ENCODE data around the gene SPPL3. TPM values are rescaled to one million over a fixed set of nuclear protein-coding genes. Genes with fewer than 3 reads are reported as not detected.

SPPL3 gene
- polyA plus RNA-seq, 2 donors, result 16.7 to 29.3 TPM

DNA sequence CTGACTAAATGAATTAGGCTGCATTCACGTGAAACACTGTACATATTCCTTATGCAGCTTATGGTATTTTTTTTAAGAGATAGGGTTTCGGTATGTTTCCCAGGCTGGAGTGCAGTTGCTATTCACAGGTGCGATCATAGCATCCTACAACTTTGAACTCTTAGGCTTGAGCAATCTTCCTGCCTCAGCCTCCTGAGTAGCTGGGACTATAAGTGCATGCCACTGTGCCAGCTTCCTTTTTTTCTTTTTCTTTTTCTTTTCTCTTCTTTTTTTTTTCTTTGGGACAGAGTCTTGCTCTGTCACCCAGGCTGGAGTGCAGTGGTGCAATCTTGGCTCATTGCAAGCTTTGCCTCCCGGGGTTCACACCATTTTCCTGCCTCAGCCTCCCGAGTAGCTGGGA, 35.8 kb upstream of the SPPL3 start:
- Histone ChIP-seq H3K4me3 (ENCODE audit: low read depth in 1 of 2, low read length in 2 of 2) (no peak overlapping the region), H3K27ac (ENCODE audit: low read depth in 2 of 2, low read length in 1 of 2) (no peak overlapping the region), H3K36me3 (ENCODE audit: control insufficient read depth in 2 of 2, insufficient read depth in 2 of 2, low read length in 1 of 2) (no peaks in the 10 kb centered on the region), H3K4me1 (ENCODE audit: control insufficient read depth in 2 of 2, insufficient read depth in 2 of 2, low read length in 1 of 2) (no peaks in the 10 kb centered on the region), H3K9me3 (ENCODE audit: control insufficient read depth in 2 of 2, insufficient read depth in 1 of 2, low read depth in 1 of 2, low read length in 1 of 2) (no peaks in the 10 kb centered on the region), H3K27me3 (ENCODE audit: control insufficient read depth in 1 of 2, insufficient read depth in 2 of 2, low read length in 2 of 2) (no peaks in the 10 kb centered on the region)
- 62 to 72% methylated on average over 5 of the region's 5 CpGs for WGBS, 2 donors

DNA sequence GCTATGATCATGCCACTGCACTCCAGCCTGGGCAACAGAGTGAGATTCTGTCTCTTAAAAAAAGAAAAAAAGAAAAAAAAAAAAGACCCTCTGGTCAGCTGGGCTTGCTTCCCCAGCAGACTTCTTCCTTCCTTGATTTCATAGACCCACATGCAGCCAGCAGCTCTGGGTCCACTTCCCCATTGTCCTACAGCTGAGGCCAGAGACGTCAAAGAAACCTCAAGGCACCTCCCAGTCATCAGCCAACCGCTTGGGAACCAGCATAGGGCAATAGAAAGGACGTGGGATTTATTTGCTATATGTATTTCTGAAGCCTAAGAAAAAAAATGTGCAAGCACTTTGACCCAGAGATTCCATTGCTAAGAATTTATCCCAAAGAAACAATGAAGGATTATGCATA, 35.4 kb upstream of the SPPL3 start:
- Histone ChIP-seq H3K36me3 (ENCODE audit: control insufficient read depth in 2 of 2, insufficient read depth in 2 of 2, low read length in 1 of 2) (no peaks in the 10 kb centered on the region), H3K27ac (ENCODE audit: low read depth in 2 of 2, low read length in 1 of 2) (no peak overlapping the region)
- WGBS, 2 donors, result 42 to 43% methylated on average over 3 of the region's 3 CpGs

DNA sequence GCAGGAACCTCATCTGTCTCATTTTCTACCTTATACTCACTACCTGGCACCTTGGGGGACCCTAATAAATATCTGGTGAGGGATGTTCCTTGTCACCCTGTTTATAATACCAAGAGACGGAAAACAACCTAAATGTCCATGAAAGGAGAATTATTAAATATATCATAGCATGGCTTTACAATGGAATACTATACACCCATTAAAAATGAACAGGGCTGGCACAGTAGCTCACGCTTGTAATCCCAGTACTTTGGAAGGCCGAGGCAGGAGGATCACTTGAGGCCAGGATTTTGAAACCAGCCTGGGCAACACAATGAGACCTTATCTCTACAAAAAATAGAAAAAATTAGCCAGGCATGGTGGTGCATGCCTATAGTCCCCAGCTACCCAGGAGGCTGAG, 34.3 kb upstream of the SPPL3 start:
- no peaks in the 10 kb centered on the region for H3K4me1 ChIP-seq (ENCODE audit: control insufficient read depth in 2 of 2, insufficient read depth in 2 of 2, low read length in 1 of 2)
- H3K4me3 ChIP-seq (ENCODE audit: low read depth in 1 of 2, low read length in 2 of 2), result no peak overlapping the region
- 72 to 83% methylated on average over 3 of the region's 3 CpGs for WGBS, 2 donors
- no peak overlapping the region for H3K27ac ChIP-seq (ENCODE audit: low read depth in 2 of 2, low read length in 1 of 2)
- H3K36me3 ChIP-seq (ENCODE audit: control insufficient read depth in 2 of 2, insufficient read depth in 2 of 2, low read length in 1 of 2), result no peaks in the 10 kb centered on the region
- H3K27me3 ChIP-seq (ENCODE audit: control insufficient read depth in 1 of 2, insufficient read depth in 2 of 2, low read length in 2 of 2), result no peaks in the 10 kb centered on the region
- no peaks in the 10 kb centered on the region for H3K9me3 ChIP-seq (ENCODE audit: control insufficient read depth in 2 of 2, insufficient read depth in 1 of 2, low read depth in 1 of 2, low read length in 1 of 2)

More for the DNA sequence above, 35.4 kb upstream of the SPPL3 start:
- no peaks in the 10 kb centered on the region for H3K27me3 ChIP-seq (ENCODE audit: control insufficient read depth in 1 of 2, insufficient read depth in 2 of 2, low read length in 2 of 2)
- H3K4me3 ChIP-seq (ENCODE audit: low read depth in 1 of 2, low read length in 2 of 2), result no peak overlapping the region
- no peaks in the 10 kb centered on the region for H3K9me3 ChIP-seq (ENCODE audit: control insufficient read depth in 2 of 2, insufficient read depth in 1 of 2, low read depth in 1 of 2, low read length in 1 of 2)
- H3K4me1 ChIP-seq (ENCODE audit: control insufficient read depth in 2 of 2, insufficient read depth in 2 of 2, low read length in 1 of 2), result no peaks in the 10 kb centered on the region

DNA sequence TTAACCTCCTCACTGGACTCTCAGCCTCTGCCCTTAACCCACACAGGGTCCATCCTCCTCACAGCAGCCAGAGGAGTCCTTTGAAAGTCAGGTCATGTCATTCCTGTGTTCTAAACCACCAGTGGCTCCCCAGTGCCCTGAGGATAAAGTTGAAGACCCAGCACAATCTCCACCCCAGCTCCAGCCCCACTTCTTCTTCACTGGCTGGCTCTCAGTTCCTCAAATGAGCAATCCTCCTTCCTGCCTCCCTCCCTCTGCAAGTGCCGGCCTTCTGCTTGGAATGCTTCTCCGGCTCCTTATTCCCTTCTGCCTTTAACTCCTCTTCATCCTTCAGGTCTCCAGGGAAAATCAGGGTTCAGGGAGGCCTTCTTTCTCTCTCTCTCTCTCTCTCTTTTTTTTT, 32.0 kb upstream of the SPPL3 start:
- H3K27me3 ChIP-seq (ENCODE audit: control insufficient read depth in 1 of 2, insufficient read depth in 2 of 2, low read length in 2 of 2), result no peaks in the 10 kb centered on the region
- no peak overlapping the region for H3K4me3 ChIP-seq (ENCODE audit: low read depth in 1 of 2, low read length in 2 of 2)
- H3K4me1 ChIP-seq (ENCODE audit: control insufficient read depth in 2 of 2, insufficient read depth in 2 of 2, low read length in 1 of 2), result no peaks in the 10 kb centered on the region
- H3K36me3 ChIP-seq (ENCODE audit: control insufficient read depth in 2 of 2, insufficient read depth in 2 of 2, low read length in 1 of 2), result no peaks in the 10 kb centered on the region
- no peak overlapping the region for H3K27ac ChIP-seq (ENCODE audit: low read depth in 2 of 2, low read length in 1 of 2)
- H3K9me3 ChIP-seq (ENCODE audit: control insufficient read depth in 2 of 2, insufficient read depth in 1 of 2, low read depth in 1 of 2, low read length in 1 of 2), result no peaks in the 10 kb centered on the region
- WGBS, 2 donors, result 52 to 72% methylated on average over 2 of the region's 2 CpGs

DNA sequence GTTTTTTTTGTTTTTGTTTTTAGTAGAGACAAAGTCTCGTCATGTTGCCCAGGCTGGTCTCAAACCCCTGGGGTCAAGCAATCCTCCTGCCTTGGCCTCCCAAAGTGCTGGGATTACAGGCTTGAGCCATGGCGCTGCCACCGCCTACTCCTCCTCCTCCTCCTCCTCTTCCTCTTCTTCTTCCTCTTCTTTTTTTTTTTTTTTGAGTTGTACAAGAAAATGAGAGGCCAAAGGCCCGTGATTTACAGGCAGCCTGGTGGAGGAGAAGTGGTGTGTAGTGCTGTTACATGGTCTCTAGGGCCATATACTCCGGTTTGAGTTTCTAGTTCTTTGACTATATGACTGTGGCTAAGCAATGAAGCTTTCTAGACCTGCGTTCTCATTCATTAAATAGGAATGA, 29.6 kb upstream of the SPPL3 start:
- H3K27ac ChIP-seq (ENCODE audit: low read depth in 2 of 2, low read length in 1 of 2), result no peak overlapping the region
- 88 to 89% methylated on average over 6 of the region's 6 CpGs for WGBS, 2 donors
- no peaks in the 10 kb centered on the region for H3K36me3 ChIP-seq (ENCODE audit: control insufficient read depth in 2 of 2, insufficient read depth in 2 of 2, low read length in 1 of 2)
- no peaks in the 10 kb centered on the region for H3K9me3 ChIP-seq (ENCODE audit: control insufficient read depth in 2 of 2, insufficient read depth in 1 of 2, low read depth in 1 of 2, low read length in 1 of 2)
- H3K27me3 ChIP-seq (ENCODE audit: control insufficient read depth in 1 of 2, insufficient read depth in 2 of 2, low read length in 2 of 2), result no peaks in the 10 kb centered on the region
- no peak overlapping the region for H3K4me3 ChIP-seq (ENCODE audit: low read depth in 1 of 2, low read length in 2 of 2)
- peaks cover 0 to 2% of the 10 kb centered on the region in 2 donors for H3K4me1 ChIP-seq (ENCODE audit: control insufficient read depth in 2 of 2, insufficient read depth in 2 of 2, low read length in 1 of 2)

DNA sequence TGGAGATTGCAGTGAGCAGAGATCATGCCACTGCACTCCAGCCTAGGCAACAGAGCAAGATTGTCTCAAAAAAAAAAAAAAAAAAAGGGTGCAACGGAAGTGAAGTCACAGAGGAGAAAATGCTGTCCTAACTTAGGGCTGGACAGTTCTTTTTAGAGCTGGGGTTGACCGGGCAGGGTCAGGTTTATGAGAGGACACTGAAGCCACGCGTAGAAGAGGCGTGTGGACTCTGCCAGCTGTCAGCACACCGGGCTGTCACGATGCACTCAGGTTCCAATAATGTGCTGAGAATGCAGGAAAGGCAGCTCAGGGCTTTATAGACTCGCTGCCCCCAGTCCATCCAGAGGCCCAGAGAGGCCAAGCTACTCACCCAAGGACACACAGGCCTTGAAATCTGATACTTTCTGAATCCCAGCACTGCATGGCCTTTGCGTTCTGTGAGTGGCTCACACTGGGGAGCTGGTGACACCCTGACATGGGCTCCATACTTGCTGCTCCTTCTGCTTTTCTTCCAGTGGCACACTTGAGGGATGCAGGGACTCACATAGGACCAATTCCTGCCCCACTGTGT, 28.9 kb upstream of the SPPL3 start:
- no peaks in the 10 kb centered on the region for H3K27me3 ChIP-seq (ENCODE audit: control insufficient read depth in 1 of 2, insufficient read depth in 2 of 2, low read length in 2 of 2)
- no peaks in the 10 kb centered on the region for H3K9me3 ChIP-seq (ENCODE audit: control insufficient read depth in 2 of 2, insufficient read depth in 1 of 2, low read depth in 1 of 2, low read length in 1 of 2)
- no peaks in the 10 kb centered on the region for H3K36me3 ChIP-seq (ENCODE audit: control insufficient read depth in 2 of 2, insufficient read depth in 2 of 2, low read length in 1 of 2)
- 74 to 79% methylated on average over 9 of the region's 9 CpGs for WGBS, 2 donors
- no peak overlapping the region for H3K4me3 ChIP-seq (ENCODE audit: low read depth in 1 of 2, low read length in 2 of 2)
- peaks cover 0 to 3% of the 10 kb centered on the region in 2 donors for H3K4me1 ChIP-seq (ENCODE audit: control insufficient read depth in 2 of 2, insufficient read depth in 2 of 2, low read length in 1 of 2)
- H3K27ac ChIP-seq (ENCODE audit: low read depth in 2 of 2, low read length in 1 of 2), result no peak overlapping the region

DNA sequence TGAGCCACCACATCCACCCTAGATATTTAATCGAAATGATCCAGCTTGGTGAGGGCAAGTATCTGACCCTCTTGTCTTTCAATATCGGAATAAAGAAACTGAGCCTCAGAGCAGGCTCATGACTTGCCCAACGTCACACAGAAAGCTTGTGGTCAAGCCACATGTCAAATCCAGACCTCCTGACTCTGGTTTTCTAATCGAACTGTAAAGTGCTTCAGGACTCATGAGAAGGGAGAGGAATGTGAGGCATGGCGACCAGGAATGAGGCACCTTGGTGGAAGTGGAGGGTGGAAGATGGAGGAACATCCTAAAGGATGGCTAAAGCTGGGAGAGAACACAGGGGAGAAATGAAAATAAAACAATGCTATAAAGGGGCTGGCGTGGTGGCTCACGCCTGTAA, 27.9 kb upstream of the SPPL3 start:
- 83 to 85% methylated on average over 7 of the region's 7 CpGs for WGBS, 2 donors
- Histone ChIP-seq H3K4me3 (ENCODE audit: low read depth in 1 of 2, low read length in 2 of 2) (no peak overlapping the region), H3K27me3 (ENCODE audit: control insufficient read depth in 1 of 2, insufficient read depth in 2 of 2, low read length in 2 of 2) (no peaks in the 10 kb centered on the region)

DNA sequence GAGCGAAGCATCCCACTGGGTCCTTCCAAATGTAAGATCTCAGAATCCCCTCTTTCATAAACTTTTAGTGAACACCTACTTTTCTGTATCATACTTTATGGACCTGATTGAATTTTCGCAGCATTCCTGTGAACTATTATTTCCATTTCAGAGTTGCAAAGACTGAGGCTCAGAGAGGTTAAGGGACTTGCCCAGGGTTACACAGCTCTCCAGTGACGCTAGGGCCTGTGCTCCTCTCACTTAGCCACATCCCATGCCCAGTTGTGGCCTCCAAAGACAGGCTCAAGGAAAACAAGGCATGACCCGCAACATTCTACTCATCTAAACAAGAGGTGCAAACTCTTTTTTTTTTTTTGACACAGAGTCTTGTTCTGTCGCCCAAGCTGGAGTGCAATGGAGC, 25.9 kb upstream of the SPPL3 start:
- Histone ChIP-seq H3K27ac (ENCODE audit: low read depth in 2 of 2, low read length in 1 of 2) (no peak overlapping the region), H3K4me3 (ENCODE audit: low read depth in 1 of 2, low read length in 2 of 2) (no peak overlapping the region), H3K36me3 (ENCODE audit: control insufficient read depth in 2 of 2, insufficient read depth in 2 of 2, low read length in 1 of 2) (no peaks in the 10 kb centered on the region), H3K27me3 (ENCODE audit: control insufficient read depth in 1 of 2, insufficient read depth in 2 of 2, low read length in 2 of 2) (no peaks in the 10 kb centered on the region), H3K4me1 (ENCODE audit: control insufficient read depth in 2 of 2, insufficient read depth in 2 of 2, low read length in 1 of 2) (peaks cover 0 to 6% of the 10 kb centered on the region in 2 donors), H3K9me3 (ENCODE audit: control insufficient read depth in 2 of 2, insufficient read depth in 1 of 2, low read depth in 1 of 2, low read length in 1 of 2) (no peaks in the 10 kb centered on the region)
- WGBS, 2 donors, result 91 to 94% methylated on average over 5 of the region's 5 CpGs

More for the DNA sequence above, 27.9 kb upstream of the SPPL3 start:
- Histone ChIP-seq H3K4me1 (ENCODE audit: control insufficient read depth in 2 of 2, insufficient read depth in 2 of 2, low read length in 1 of 2) (peaks cover 0 to 3% of the 10 kb centered on the region in 2 donors), H3K9me3 (ENCODE audit: control insufficient read depth in 2 of 2, insufficient read depth in 1 of 2, low read depth in 1 of 2, low read length in 1 of 2) (no peaks in the 10 kb centered on the region), H3K27ac (ENCODE audit: low read depth in 2 of 2, low read length in 1 of 2) (no peak overlapping the region), H3K36me3 (ENCODE audit: control insufficient read depth in 2 of 2, insufficient read depth in 2 of 2, low read length in 1 of 2) (no peaks in the 10 kb centered on the region)

DNA sequence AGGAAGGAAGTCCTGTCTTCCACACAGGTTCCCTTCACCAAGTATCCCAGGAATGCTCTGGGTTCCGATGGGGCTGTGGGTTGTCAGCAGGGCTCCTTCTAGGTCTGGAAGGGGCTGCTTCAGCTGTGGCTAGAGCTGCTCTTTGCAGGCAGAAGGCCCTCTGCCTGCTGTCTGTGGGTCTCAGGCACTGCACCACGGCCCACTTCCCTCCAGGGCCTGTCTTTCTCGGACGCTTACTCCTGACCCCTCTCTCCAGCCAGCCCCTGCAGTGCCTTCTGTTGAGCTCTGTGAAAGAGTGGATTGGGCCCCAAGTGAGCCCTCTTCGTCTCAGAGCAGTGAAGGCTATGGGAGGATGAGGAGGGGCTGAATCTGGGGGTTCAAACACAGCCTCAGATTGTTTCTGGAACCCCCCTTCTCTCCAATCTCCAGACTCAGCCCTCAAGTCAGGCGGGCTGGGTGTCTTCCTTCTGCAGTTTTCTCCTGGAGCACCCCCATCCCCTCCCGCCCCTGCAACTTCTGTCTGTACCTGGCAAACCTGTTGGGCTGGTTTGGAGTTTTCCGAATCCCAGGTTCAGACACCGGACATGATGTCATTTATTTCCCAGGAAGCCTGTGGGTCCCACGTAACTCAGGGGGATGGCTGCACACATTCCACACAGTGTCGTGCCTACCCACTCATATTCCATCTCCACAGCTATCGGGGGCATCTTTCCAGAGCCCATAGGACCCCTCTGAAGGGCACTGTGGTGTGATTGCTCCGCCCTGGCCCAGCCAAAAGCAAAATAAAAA, 24.9 kb upstream of the SPPL3 start:
- H3K9me3 ChIP-seq (ENCODE audit: control insufficient read depth in 2 of 2, insufficient read depth in 1 of 2, low read depth in 1 of 2, low read length in 1 of 2), result no peaks in the 10 kb centered on the region
- peaks cover 0 to 6% of the 10 kb centered on the region in 2 donors for H3K4me1 ChIP-seq (ENCODE audit: control insufficient read depth in 2 of 2, insufficient read depth in 2 of 2, low read length in 1 of 2)
- H3K27me3 ChIP-seq (ENCODE audit: control insufficient read depth in 1 of 2, insufficient read depth in 2 of 2, low read length in 2 of 2), result no peaks in the 10 kb centered on the region
- H3K27ac ChIP-seq (ENCODE audit: low read depth in 2 of 2, low read length in 1 of 2), result peak overlapping the region; percentile 81 to 92
- no peak overlapping the region for H3K4me3 ChIP-seq (ENCODE audit: low read depth in 1 of 2, low read length in 2 of 2)
- no peaks in the 10 kb centered on the region for H3K36me3 ChIP-seq (ENCODE audit: control insufficient read depth in 2 of 2, insufficient read depth in 2 of 2, low read length in 1 of 2)
- WGBS, 2 donors, result 44 to 47% methylated on average over 13 of the region's 13 CpGs

All from esophagus (tissue), 2 donors.